Omental fat pad (tissue), 4 donors: ENCODE data around the gene CHST5. TPM values are rescaled to one million over a fixed set of nuclear protein-coding genes. Genes with fewer than 3 reads are reported as not detected.
"Not testable (repeated sequence)": the region's sequence is repeated elsewhere in the genome, so short reads cannot be mapped to it uniquely, and the experiment has no call there.

ENCODE experiments used
- ATAC-seq: fragments of 150-250 bp; one replicate; pipeline ENCODE4 v1.9.1; 2016; ENCODE audit warnings: mild to moderate bottlenecking, moderate library complexity; ENCODE audit not compliant: low FRiP score
- DNase-seq: peaks from one replicate; pipeline ENCODE4 v3.0.0-alpha.2; 2019; ENCODE audit warnings: low spot score
- CTCF ChIP-seq, 3 donors: fragments of 450-650 bp; IDR thresholded peaks; one replicate each; pipeline ENCODE4 v1.5.1; 2016 to 2017; ENCODE audit warnings: antibody characterized with exemption in 3 of 3, mild to moderate bottlenecking in 3 of 3, moderate library complexity in 2 of 3
- total RNA-seq, 4 donors: library from RNA; depleted of rRNA; stranded (reverse); fragments of >200 nt; gene quantifications; one replicate each; pipeline ENCODE4 v1.1.0, GENCODE V29; 2016

CHST5 gene
- total RNA-seq, 4 donors from 2014 or later = 0.09 TPM; not detected in 3

GRCh38 chr16:75527825-75528299 lies 8.0 kb downstream of the CHST5 start:
- TF ChIP-seq CTCF (IDR thresholded peaks at IDR 0.05) = no peak
- DNase-seq = no peak
- no peak for ATAC-seq

GRCh38 chr16:75526032-75526790 lies 9.7 kb downstream of the CHST5 start:
- DNase-seq (no peak), ATAC-seq (no peak)
- no peak for TF ChIP-seq CTCF (IDR thresholded peaks at IDR 0.05)

- TF ChIP-seq CTCF (IDR thresholded peaks at IDR 0.05) = no peak
- ATAC-seq = no peak
- no peak for DNase-seq
Observed at GRCh38 chr16:75519175-75519574, 16.7 kb downstream of the CHST5 start.

GRCh38 chr16:75516189-75516966 lies 19.5 kb downstream of the CHST5 start:
- peak; percentile 39 for ATAC-seq
- not testable (repeated sequence) for DNase-seq

- no peak for DNase-seq
- ATAC-seq = no peak
- no peak for TF ChIP-seq CTCF (IDR thresholded peaks at IDR 0.05)
Observed at GRCh38 chr16:75514296-75514695, 21.6 kb downstream of the CHST5 start.

GRCh38 chr16:75506574-75506973 lies 29.3 kb downstream of the CHST5 start:
- no peak for TF ChIP-seq CTCF (IDR thresholded peaks at IDR 0.05)
- ATAC-seq (peak; percentile 76), DNase-seq (no peak)

GRCh38 chr16:75506107-75506506 lies 29.8 kb downstream of the CHST5 start:
- ATAC-seq (no peak), DNase-seq (no peak)
- no peak for TF ChIP-seq CTCF (IDR thresholded peaks at IDR 0.05)
